SK-N-SH (cell line): ENCODE measurements around the gene GAB2. TPM values are rescaled to one million over a fixed set of nuclear protein-coding genes. Genes with fewer than 3 reads are reported as not detected.

ENCODE experiments used
- CTCF ChIA-PET: fragments of 300-600, 350-600 bp; formaldehyde crosslinking; extraction: SDS; loops from one replicate; lab custom pipeline; 2021; lab: Yijun Ruan, JAX
- POLR2A ChIA-PET: fragments of 350-600 bp; sonication (Branson Sonifier 250); formaldehyde crosslinking; extraction: SDS; loops from one replicate; lab custom pipeline; 2020; ENCODE audit warnings: antibody characterized with exemption, inconsistent platforms; lab: Yijun Ruan, JAX
- DNase-seq: peaks from one replicate; pipeline ENCODE4 v3.0.0; 2012
- H2AFZ ChIP-seq: fragments of 200-600 bp; sonication (generic); 2 replicates; pipeline ENCODE4 v1.8.1; 2016; ENCODE audit warnings: antibody characterized with exemption, mild to moderate bottlenecking, low read depth
- H3F3A ChIP-seq: fragments of 200-600 bp; sonication (generic); replicated peaks from 2 replicates; pipeline ENCODE3; 2016; ENCODE audit warnings: antibody characterized with exemption, mild to moderate bottlenecking; ENCODE audit not compliant: insufficient read depth
- H3K27ac ChIP-seq, 2 experiments: fragments of 200-500 bp in 1 of 2; fragments of 200-600 bp in 1 of 2; sonication (Bioruptor generic) in 1 of 2; sonication (generic), shearing (Covaris generic) in 1 of 2; 2 replicates each; pipeline versions ENCODE4 v1.5.1 to v1.6.1; 2014 to 2016; ENCODE audit warnings: low read depth in 2 of 2, inconsistent platforms in 1 of 2, low read length in 1 of 2, mild to moderate bottlenecking in 1 of 2, mixed read lengths in 1 of 2
- H3K27me3 ChIP-seq: fragments of 200-600 bp; sonication (generic), shearing (Covaris generic); 2 replicates; pipeline ENCODE4 v1.6.1; 2016; ENCODE audit warnings: mixed run types; ENCODE audit not compliant: insufficient read depth
- H3K36me3 ChIP-seq, 2 experiments: fragments of 200-500 bp in 1 of 2; fragments of 200-600 bp in 1 of 2; sonication (Bioruptor generic) in 1 of 2; sonication (generic) in 1 of 2; replicated peaks in 1 of 2; 2 replicates each; pipeline versions ENCODE3 to v1.5.1; 2014 to 2016; ENCODE audit warnings: low read length in 1 of 2, mild to moderate bottlenecking in 1 of 2; ENCODE audit not compliant: insufficient read depth in 2 of 2, control insufficient read depth in 1 of 2
- H3K4me1 ChIP-seq, 2 experiments: fragments of 200-500 bp in 1 of 2; fragments of 200-600 bp in 1 of 2; sonication (Bioruptor generic) in 1 of 2; sonication (generic), shearing (Covaris generic) in 1 of 2; 2 replicates each; pipeline versions ENCODE4 v1.5.1 to v1.6.1; 2014 to 2016; ENCODE audit warnings: low read depth in 1 of 2, low read length in 1 of 2, mixed run types in 1 of 2; ENCODE audit not compliant: insufficient read depth in 2 of 2, control insufficient read depth in 1 of 2
- H3K4me2 ChIP-seq: fragments of 200-600 bp; sonication (generic), shearing (Covaris generic); 2 replicates; pipeline ENCODE4 v1.6.1; 2017; ENCODE audit warnings: mixed run types
- H3K4me3 ChIP-seq, 2 experiments: fragments of 200-500 bp in 1 of 2; fragments of 200-600 bp in 1 of 2; sonication (Bioruptor generic) in 1 of 2; sonication (generic), shearing (Covaris generic) in 1 of 2; 2 replicates each; pipeline versions ENCODE4 v1.5.1 to v1.8.1; 2014 to 2016; ENCODE audit warnings: low read depth in 2 of 2, inconsistent platforms in 1 of 2, low read length in 1 of 2, mild to moderate bottlenecking in 1 of 2, mixed read lengths in 1 of 2, moderate library complexity in 1 of 2
- H3K79me2 ChIP-seq: fragments of 200-600 bp; sonication (generic); 2 replicates; pipeline ENCODE4 v1.8.1; 2017; ENCODE audit warnings: mild to moderate bottlenecking; ENCODE audit not compliant: insufficient read depth
- H3K9ac ChIP-seq: fragments of 200-600 bp; sonication (generic); 2 replicates; pipeline ENCODE4 v1.6.1; 2017; ENCODE audit warnings: mixed run types
- H3K9me2 ChIP-seq: fragments of 200-600 bp; sonication (generic); 2 replicates; pipeline ENCODE4 v1.6.1; 2017; ENCODE audit warnings: mixed run types
- H3K9me3 ChIP-seq: fragments of 200-600 bp; sonication (generic); 2 replicates; pipeline ENCODE4 v1.6.1; 2017; ENCODE audit warnings: mixed run types, mild to moderate bottlenecking, moderate library complexity
- H4K20me1 ChIP-seq: fragments of 200-600 bp; sonication (generic); 2 replicates; pipeline ENCODE4 v1.6.1; 2017; ENCODE audit warnings: mild to moderate bottlenecking, mixed run types; ENCODE audit not compliant: insufficient read depth
- ELF1 ChIP-seq: IDR thresholded peaks from 2 replicates; pipeline ENCODE4 v1.4.0; 2012
- EP300 ChIP-seq, 2 experiments: IDR thresholded peaks; 2 replicates each; pipeline versions ENCODE4 v1.4.0 to v1.6.1; 2012; ENCODE audit warnings: borderline replicate concordance in 1 of 2, low read depth in 1 of 2, low read length in 1 of 2
- FOSL2 ChIP-seq: IDR thresholded peaks from 2 replicates; pipeline ENCODE4 v1.4.0; 2012; ENCODE audit warnings: low read depth, mild to moderate bottlenecking, moderate library complexity, borderline replicate concordance
- FOXJ3 ChIP-seq: sonication (generic); formaldehyde crosslinking; IDR thresholded peaks from 2 replicates; pipeline ENCODE4 v1.5.1; 2020; ENCODE audit warnings: mild to moderate bottlenecking, missing genetic modification reagents
- GABPA ChIP-seq: IDR thresholded peaks from 2 replicates; pipeline ENCODE4 v1.4.0; 2012; ENCODE audit warnings: low read depth, mild to moderate bottlenecking
- GATA2 ChIP-seq: sonication (generic); formaldehyde crosslinking; IDR thresholded peaks from 2 replicates; pipeline ENCODE4 v1.5.0; 2020; ENCODE audit warnings: mild to moderate bottlenecking, missing genetic modification reagents
- JUND ChIP-seq: IDR thresholded peaks from 2 replicates; pipeline ENCODE4 v1.4.0; 2012
- MEF2A ChIP-seq: IDR thresholded peaks from 2 replicates; pipeline ENCODE4 v1.4.0; 2012; ENCODE audit warnings: low read depth, borderline replicate concordance
- NFIC ChIP-seq: IDR thresholded peaks from 2 replicates; pipeline ENCODE4 v1.4.0; 2012; ENCODE audit warnings: borderline replicate concordance
- NRF1 ChIP-seq: IDR thresholded peaks from 2 replicates; pipeline ENCODE4 v1.6.1; 2012; ENCODE audit warnings: low read depth, mild to moderate bottlenecking, low read length
- POLR2AphosphoS5 ChIP-seq: IDR thresholded peaks from 2 replicates; pipeline ENCODE4 v1.6.1; 2012; ENCODE audit warnings: low read depth, low read length
- RAD21 ChIP-seq: IDR thresholded peaks from 2 replicates; pipeline ENCODE4 v1.6.1; 2012; ENCODE audit warnings: mild to moderate bottlenecking, low read length
- RCOR1 ChIP-seq: fragments of 150-350 bp; IDR thresholded peaks from 2 replicates; pipeline ENCODE4 v1.6.1; 2017; ENCODE audit warnings: antibody characterized with exemption, low read length
- RFX5 ChIP-seq: IDR thresholded peaks from 2 replicates; pipeline ENCODE4 v1.6.1; 2012; ENCODE audit warnings: mild to moderate bottlenecking, improper control_type of control experiment, low read length
- RXRA ChIP-seq: IDR thresholded peaks from 2 replicates; pipeline ENCODE4 v1.4.0; 2012; ENCODE audit warnings: low read depth, mild to moderate bottlenecking, borderline replicate concordance
- SMC3 ChIP-seq: IDR thresholded peaks from 2 replicates; pipeline ENCODE4 v1.6.1; 2012; ENCODE audit warnings: low read depth, low read length, improper control_type of control experiment
- TAF1 ChIP-seq: IDR thresholded peaks from 2 replicates; pipeline ENCODE4 v1.6.1; 2012; ENCODE audit warnings: low read depth, mild to moderate bottlenecking, low read length, moderate library complexity, borderline replicate concordance
- TCF12 ChIP-seq: IDR thresholded peaks from 2 replicates; pipeline ENCODE4 v1.4.0; 2012
- WGBS: methylation state at CpG from one replicate; pipeline ENCODE4 v1.1.6; 2017; ENCODE audit warnings: low lambda C conversion rate; 5-methylcytosine and 5-hydroxymethylcytosine counted together
- polyA plus RNA-seq, 3 experiments: library from polyadenylated mRNA; depleted of rRNA; stranded (reverse); fragments of >200 nt; gene quantifications; 2 replicates each; pipeline ENCODE4 v1.2.3, GENCODE V29; 2012
- TF ChIP-seq, protein P1 (sequence below): IDR thresholded peaks from 2 replicates; pipeline ENCODE4 v1.4.0; 2012; ENCODE audit warnings: low read depth, borderline replicate concordance
- TF ChIP-seq, protein P2 (sequence below): IDR thresholded peaks from 2 replicates; pipeline ENCODE4 v1.4.0; 2012; ENCODE audit warnings: low read depth, borderline replicate concordance
- TF ChIP-seq, protein P3 (sequence below): IDR thresholded peaks from 2 replicates; pipeline ENCODE4 v1.6.1; 2012; ENCODE audit warnings: mild to moderate bottlenecking, low read depth, low read length, moderate library complexity
- TF ChIP-seq, protein P4 (sequence below): fragments of 150-350 bp; IDR thresholded peaks from 2 replicates; pipeline ENCODE4 v1.6.1; 2017; ENCODE audit warnings: antibody characterized with exemption, low read length, low read depth, borderline replicate concordance

GAB2 gene
- polyA plus RNA-seq, 1 of the 3 experiments (the other 2 are of a cell fraction), result 5.6 TPM

DNA sequence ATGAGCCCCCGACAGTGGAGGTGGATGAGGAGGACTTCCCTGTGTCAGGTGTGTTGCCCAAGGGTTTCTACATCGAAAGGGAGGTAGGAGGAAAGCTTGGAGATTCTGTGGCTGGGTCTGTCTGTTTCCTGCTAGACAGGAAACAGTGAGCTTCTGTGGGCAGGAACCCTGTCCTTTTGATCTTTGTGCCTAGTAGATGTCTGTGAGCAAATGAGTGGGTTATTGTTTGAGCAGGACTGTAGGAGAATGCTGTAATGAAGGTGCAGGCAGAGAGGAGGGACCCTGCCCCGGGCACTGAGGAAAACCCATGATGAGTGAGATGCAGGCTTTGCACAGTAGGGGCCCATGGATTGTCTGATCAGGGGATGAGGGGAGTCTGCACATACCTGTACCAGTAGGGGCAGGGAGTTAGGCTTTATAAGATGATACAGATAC lies 214.9 kb downstream of the GAB2 start:
- no peak for DNase-seq
- Histone ChIP-seq H3K79me2 (0 out of 2 replicates have a peak, but pooled peaks cover under 1% of the 10 kb centered on the region), H3F3A (no peaks in the 10 kb centered on the region), H3K27me3 (no peaks in the 10 kb centered on the region), H3K4me3 (no peak overlapping the region), H4K20me1 (no peaks in the 10 kb centered on the region), H3K9me3 (no peaks in the 10 kb centered on the region), H3K36me3 (peaks cover 0 to 40% of the 10 kb centered on the region in 2 experiments), H3K9me2 (no peaks in the 10 kb centered on the region), H3K27ac (no peak overlapping the region), H2AFZ (no peak overlapping the region), H3K4me2 (no peak overlapping the region), H3K4me1 (peaks cover 0 to 16% of the 10 kb centered on the region in 2 experiments; a peak in 1 of 4 replicates), H3K9ac (no peak overlapping the region)
- CTCF ChIA-PET, result interaction anchor here (0.6 kb wide), 1 partner anchor 12 kb away, joined by 3 read pairs; no protein-coding TSS in a partner anchor
- WGBS, result 95% methylated on average over 3 of the region's 3 CpGs
- POLR2A ChIA-PET, result no interaction called here
- TF ChIP-seq RFX5, result no peak
- no peak for TF ChIP-seq RAD21
- TF ChIP-seq TAF1, result no peak
- TF ChIP-seq, protein P1, sequence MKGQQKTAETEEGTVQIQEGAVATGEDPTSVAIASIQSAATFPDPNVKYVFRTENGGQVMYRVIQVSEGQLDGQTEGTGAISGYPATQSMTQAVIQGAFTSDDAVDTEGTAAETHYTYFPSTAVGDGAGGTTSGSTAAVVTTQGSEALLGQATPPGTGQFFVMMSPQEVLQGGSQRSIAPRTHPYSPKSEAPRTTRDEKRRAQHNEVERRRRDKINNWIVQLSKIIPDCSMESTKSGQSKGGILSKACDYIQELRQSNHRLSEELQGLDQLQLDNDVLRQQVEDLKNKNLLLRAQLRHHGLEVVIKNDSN, result no peak
- no peak for TF ChIP-seq NFIC

DNA sequence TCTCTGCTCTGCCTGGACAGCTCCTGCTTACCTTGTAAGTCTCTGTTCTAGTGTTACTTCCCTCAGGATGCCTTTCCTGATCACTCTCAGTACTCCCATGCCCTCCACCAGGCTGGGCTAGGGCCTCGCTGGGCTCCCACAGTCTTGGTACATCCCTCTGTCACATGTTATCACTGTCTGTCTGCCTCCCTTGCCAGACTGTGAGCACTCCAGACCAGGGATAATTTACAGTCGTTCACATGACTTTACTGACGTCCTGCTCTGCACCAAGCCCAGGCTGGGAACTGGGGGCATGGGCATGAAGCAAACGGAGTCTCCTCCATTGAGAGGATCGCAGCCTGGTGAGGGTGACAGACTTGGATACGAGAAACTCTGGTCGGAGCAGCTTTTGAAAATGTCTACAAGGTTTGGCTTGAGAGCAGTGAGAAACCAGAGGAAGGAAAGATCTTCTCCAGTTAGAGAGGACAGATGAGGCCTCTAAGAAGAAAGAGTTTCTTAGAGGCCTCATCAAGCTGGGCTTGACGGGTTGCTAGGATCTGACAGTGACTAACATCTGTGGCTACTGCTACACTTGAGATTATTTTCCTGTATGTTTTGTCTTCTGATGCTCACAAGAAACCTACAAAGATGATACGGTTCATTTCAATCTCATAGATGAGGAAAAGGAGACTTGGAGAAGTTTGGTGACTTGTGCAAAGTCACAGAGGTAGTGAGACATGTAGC lies 216.4 kb downstream of the GAB2 start:
- Histone ChIP-seq H3K4me1 (peaks cover 0 to 3% of the 10 kb centered on the region in 2 experiments; a peak in 1 of 4 replicates), H3K9ac (no peak overlapping the region), H4K20me1 (no peaks in the 10 kb centered on the region), H3K36me3 (peaks cover 0 to 40% of the 10 kb centered on the region in 2 experiments), H2AFZ (no peak overlapping the region), H3K27ac (no peak overlapping the region), H3K79me2 (0 out of 2 replicates have a peak, but pooled peaks cover 3% of the 10 kb centered on the region), H3F3A (no peaks in the 10 kb centered on the region), H3K4me2 (no peak overlapping the region), H3K4me3 (no peak overlapping the region), H3K9me2 (no peaks in the 10 kb centered on the region), H3K27me3 (no peaks in the 10 kb centered on the region), H3K9me3 (no peaks in the 10 kb centered on the region)
- ChIA-PET POLR2A (no interaction called here), CTCF (no interaction called here)
- no peak for DNase-seq
- 88% methylated on average over 9 of the region's 9 CpGs for WGBS
- TF ChIP-seq FOXJ3 (no peak), RXRA (no peak), MEF2A (no peak), FOSL2 (no peak), EP300 (IDR thresholded peaks at IDR 0.05; ENCODE audit: borderline replicate concordance in 1 of 2, low read depth in 1 of 2, low read length in 1 of 2) (no peak), TCF12 (no peak), NRF1 (no peak), SMC3 (no peak), GABPA (no peak), NFIC (no peak), GATA2 (CRISPR knock-in tag) (no peak), RCOR1 (no peak), JUND (no peak), POLR2AphosphoS5 (no peak), ELF1 (no peak)
- TF ChIP-seq, protein P2, sequence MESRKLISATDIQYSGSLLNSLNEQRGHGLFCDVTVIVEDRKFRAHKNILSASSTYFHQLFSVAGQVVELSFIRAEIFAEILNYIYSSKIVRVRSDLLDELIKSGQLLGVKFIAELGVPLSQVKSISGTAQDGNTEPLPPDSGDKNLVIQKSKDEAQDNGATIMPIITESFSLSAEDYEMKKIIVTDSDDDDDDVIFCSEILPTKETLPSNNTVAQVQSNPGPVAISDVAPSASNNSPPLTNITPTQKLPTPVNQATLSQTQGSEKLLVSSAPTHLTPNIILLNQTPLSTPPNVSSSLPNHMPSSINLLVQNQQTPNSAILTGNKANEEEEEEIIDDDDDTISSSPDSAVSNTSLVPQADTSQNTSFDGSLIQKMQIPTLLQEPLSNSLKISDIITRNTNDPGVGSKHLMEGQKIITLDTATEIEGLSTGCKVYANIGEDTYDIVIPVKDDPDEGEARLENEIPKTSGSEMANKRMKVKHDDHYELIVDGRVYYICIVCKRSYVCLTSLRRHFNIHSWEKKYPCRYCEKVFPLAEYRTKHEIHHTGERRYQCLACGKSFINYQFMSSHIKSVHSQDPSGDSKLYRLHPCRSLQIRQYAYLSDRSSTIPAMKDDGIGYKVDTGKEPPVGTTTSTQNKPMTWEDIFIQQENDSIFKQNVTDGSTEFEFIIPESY, result no peak
- TF ChIP-seq, protein P3, sequence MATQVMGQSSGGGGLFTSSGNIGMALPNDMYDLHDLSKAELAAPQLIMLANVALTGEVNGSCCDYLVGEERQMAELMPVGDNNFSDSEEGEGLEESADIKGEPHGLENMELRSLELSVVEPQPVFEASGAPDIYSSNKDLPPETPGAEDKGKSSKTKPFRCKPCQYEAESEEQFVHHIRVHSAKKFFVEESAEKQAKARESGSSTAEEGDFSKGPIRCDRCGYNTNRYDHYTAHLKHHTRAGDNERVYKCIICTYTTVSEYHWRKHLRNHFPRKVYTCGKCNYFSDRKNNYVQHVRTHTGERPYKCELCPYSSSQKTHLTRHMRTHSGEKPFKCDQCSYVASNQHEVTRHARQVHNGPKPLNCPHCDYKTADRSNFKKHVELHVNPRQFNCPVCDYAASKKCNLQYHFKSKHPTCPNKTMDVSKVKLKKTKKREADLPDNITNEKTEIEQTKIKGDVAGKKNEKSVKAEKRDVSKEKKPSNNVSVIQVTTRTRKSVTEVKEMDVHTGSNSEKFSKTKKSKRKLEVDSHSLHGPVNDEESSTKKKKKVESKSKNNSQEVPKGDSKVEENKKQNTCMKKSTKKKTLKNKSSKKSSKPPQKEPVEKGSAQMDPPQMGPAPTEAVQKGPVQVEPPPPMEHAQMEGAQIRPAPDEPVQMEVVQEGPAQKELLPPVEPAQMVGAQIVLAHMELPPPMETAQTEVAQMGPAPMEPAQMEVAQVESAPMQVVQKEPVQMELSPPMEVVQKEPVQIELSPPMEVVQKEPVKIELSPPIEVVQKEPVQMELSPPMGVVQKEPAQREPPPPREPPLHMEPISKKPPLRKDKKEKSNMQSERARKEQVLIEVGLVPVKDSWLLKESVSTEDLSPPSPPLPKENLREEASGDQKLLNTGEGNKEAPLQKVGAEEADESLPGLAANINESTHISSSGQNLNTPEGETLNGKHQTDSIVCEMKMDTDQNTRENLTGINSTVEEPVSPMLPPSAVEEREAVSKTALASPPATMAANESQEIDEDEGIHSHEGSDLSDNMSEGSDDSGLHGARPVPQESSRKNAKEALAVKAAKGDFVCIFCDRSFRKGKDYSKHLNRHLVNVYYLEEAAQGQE, result no peak
- TF ChIP-seq, protein P4, sequence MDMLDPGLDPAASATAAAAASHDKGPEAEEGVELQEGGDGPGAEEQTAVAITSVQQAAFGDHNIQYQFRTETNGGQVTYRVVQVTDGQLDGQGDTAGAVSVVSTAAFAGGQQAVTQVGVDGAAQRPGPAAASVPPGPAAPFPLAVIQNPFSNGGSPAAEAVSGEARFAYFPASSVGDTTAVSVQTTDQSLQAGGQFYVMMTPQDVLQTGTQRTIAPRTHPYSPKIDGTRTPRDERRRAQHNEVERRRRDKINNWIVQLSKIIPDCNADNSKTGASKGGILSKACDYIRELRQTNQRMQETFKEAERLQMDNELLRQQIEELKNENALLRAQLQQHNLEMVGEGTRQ, result no peak
